Dermis blood vessel endothelial cell (primary cell): Measurements from ENCODE around the gene CYP2E1. TPM values are rescaled to one million over a fixed set of nuclear protein-coding genes. Genes with fewer than 3 reads are reported as not detected.
A peak's percentile ranks its signal among the peaks of the same experiment; 100 is the strongest.
"Not testable (repeated sequence)": the region's sequence is repeated elsewhere in the genome, so short reads cannot be mapped to it uniquely, and the experiment has no call there.

Source experiments
- DNase-seq: peaks from one replicate; pipeline ENCODE4 v3.0.0; 2010
- total RNA-seq: library from RNA; depleted of rRNA; stranded (reverse); fragments of >200 nt; gene quantifications from 2 replicates; pipeline ENCODE4 v1.2.3, GENCODE V29; 2014

The CYP2E1 gene
- total RNA-seq, 1 donor from 2014 or later, result 0.17 TPM

GRCh38 chr10:133528845-133529575 lies 1.8 kb downstream of the CYP2E1 start:
- no peak for DNase-seq

GRCh38 chr10:133529576-133529946 lies 2.4 kb downstream of the CYP2E1 start:
- no peak for DNase-seq

- no peak for DNase-seq
Measured at GRCh38 chr10:133530506-133530905, 3.3 kb downstream of the CYP2E1 start.

- DNase-seq, result no peak
Measured at GRCh38 chr10:133532871-133533270, 5.7 kb downstream of the CYP2E1 start.

GRCh38 chr10:133534417-133534816 lies 7.3 kb downstream of the CYP2E1 start:
- no peak for DNase-seq

- no peak for DNase-seq
Measured at GRCh38 chr10:133536198-133536597, 9.0 kb downstream of the CYP2E1 start.

GRCh38 chr10:133537546-133538545 lies 10.7 kb downstream of the CYP2E1 start:
- DNase-seq, result peak; percentile 45

- DNase-seq, result not testable (repeated sequence)
Measured at GRCh38 chr10:133541441-133541975, 14.3 kb downstream of the CYP2E1 start.

- no peak for DNase-seq
Measured at GRCh38 chr10:133544506-133544905, 17.3 kb downstream of the CYP2E1 start.

- DNase-seq, result no peak
Measured at GRCh38 chr10:133554600-133554999, 27.4 kb downstream of the CYP2E1 start.

- DNase-seq, result no peak
Measured at GRCh38 chr10:133555521-133555920, 28.4 kb downstream of the CYP2E1 start.

GRCh38 chr10:133557381-133557780 lies 30.2 kb downstream of the CYP2E1 start:
- DNase-seq, result peak; percentile 37

GRCh38 chr10:133559216-133559615 lies 32.1 kb downstream of the CYP2E1 start:
- DNase-seq, result no peak

- DNase-seq, result no peak
Measured at GRCh38 chr10:133564816-133565215, 37.7 kb downstream of the CYP2E1 start.

GRCh38 chr10:133565441-133566294 lies 38.5 kb downstream of the CYP2E1 start, which contains the start of gene SYCE1:
SYCE1 (minus strand) TSS chr10:133565583; CDS start chr10:133565529, 54 bp downstream.
- no peak for DNase-seq

- no peak for DNase-seq
Measured at GRCh38 chr10:133567119-133567518, 40.0 kb downstream of the CYP2E1 start.

GRCh38 chr10:133567609-133568286 lies 40.6 kb downstream of the CYP2E1 start:
- no peak for DNase-seq

- no peak for DNase-seq
Measured at GRCh38 chr10:133568287-133568614, 41.1 kb downstream of the CYP2E1 start.

GRCh38 chr10:133568831-133569527 lies 41.8 kb downstream of the CYP2E1 start:
- DNase-seq, result not testable (repeated sequence)

- not testable (repeated sequence) for DNase-seq
Measured at GRCh38 chr10:133569801-133570200, 42.6 kb downstream of the CYP2E1 start.

- not testable (repeated sequence) for DNase-seq
Measured at GRCh38 chr10:133572055-133572454, 44.9 kb downstream of the CYP2E1 start.
